ENCODE results near the gene PPY. TPM values are rescaled to one million over a fixed set of nuclear protein-coding genes. Genes with fewer than 3 reads are reported as not detected.
"Not testable (repeated sequence)": the region's sequence is repeated elsewhere in the genome, so short reads cannot be mapped to it uniquely, and the experiment has no call there.

PPY gene
- total RNA-seq, 4 donors from 2014 or later = not detected

DNA sequence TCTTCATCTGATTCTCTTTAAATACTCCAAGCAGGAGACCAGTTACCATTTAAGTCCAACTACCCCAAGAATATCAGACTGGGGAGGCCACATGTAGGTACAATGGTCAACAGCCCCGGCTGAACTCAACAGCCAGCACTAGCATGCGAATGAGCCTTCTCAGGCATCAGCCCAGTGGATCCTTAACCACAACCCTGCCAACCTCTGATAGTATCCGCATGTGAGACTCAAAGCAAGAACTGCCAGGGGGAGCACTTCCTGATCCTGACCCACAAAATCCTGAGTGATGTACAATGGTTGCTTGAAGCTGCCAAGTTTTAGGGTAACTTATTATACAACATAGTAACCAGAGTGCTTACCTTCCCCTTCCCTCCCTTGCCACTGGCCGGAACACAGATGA is 7.5 kb upstream of the PPY start:
- TF ChIP-seq, protein P1, sequence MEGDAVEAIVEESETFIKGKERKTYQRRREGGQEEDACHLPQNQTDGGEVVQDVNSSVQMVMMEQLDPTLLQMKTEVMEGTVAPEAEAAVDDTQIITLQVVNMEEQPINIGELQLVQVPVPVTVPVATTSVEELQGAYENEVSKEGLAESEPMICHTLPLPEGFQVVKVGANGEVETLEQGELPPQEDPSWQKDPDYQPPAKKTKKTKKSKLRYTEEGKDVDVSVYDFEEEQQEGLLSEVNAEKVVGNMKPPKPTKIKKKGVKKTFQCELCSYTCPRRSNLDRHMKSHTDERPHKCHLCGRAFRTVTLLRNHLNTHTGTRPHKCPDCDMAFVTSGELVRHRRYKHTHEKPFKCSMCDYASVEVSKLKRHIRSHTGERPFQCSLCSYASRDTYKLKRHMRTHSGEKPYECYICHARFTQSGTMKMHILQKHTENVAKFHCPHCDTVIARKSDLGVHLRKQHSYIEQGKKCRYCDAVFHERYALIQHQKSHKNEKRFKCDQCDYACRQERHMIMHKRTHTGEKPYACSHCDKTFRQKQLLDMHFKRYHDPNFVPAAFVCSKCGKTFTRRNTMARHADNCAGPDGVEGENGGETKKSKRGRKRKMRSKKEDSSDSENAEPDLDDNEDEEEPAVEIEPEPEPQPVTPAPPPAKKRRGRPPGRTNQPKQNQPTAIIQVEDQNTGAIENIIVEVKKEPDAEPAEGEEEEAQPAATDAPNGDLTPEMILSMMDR (IDR thresholded peaks at IDR 0.05) = no peak
- no peak for TF ChIP-seq POLR2A (IDR thresholded peaks at IDR 0.05)
- DNase-seq (ENCODE audit: low spot score in 2 of 2) = no peak
- intact Hi-C loops (cut with DNase I; ENCODE audit: low total_unique reads) = loop anchor here (10.0 kb wide), 1 partner anchor 45 kb away; no protein-coding TSS in a partner anchor
- 47 to 60% methylated on average over 4 of the region's 4 CpGs for WGBS, 2 donors
- H3K4me3 ChIP-seq (ENCODE audit: low read depth, poor library complexity, severe bottlenecking) = no peak overlapping the region

DNA sequence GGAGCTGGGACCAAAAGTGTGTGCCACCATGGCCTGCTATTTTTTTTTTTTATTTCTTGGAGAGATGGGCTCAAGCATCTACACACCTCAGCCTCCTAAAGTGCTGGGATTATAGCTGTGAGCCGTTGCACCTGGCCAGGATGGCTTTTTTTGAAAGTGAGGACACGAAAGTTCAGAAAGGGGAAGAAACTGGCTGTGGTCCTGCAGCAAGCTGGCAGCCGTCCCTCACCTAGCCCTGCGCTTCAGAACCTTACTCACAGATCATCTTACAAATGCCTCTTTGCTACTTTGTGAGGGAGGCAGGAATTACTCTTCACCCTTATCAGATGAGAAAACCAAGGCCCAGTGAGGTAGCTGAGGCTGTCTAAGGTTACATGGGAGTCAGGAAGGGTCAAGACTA is 4.5 kb upstream of the PPY start:
- 59 to 76% methylated on average over 4 of the region's 4 CpGs for WGBS, 2 donors
- no peak for DNase-seq (ENCODE audit: low spot score in 2 of 2)

DNA sequence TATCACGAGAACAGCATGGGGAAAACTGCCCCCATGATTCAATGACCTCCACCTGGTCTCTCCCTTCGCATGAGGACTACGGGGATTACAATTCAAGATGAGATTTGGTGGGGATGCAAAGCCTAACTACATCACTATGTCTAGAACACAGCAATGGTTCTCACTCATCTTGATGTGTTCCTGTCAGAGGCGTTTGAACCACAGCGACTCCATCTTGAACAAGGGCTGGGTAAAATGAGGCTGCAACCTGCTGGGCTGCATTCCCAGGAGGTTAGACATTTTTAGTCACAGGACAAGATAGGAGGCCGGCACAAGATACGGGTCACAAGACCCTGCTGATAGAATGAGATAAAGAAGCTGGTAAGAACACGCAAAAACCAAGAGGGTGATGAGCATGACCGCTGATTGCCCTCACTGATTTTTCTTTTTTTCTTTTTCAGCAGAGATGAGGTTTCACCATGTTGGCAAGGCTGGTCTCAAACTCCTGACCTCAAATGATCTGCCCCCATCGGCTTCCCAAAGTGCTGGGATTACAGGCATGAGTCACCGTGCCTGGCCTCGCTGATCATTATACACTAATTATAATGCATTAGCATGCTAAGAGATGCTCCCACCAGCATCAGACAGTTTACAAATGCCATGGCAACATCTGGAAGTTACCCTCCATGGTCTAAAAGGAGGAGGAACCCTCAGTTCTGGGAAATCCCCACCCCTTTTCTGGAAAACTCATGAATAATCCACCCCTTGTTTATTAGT is 3.0 kb upstream of the PPY start:
- intact Hi-C loops (cut with DNase I; ENCODE audit: low total_unique reads) = loop anchor here (10.0 kb wide), 1 partner anchor 50 kb away; no protein-coding TSS in a partner anchor
- WGBS, 2 donors = 72 to 78% methylated on average over 12 of the region's 12 CpGs
- DNase-seq (ENCODE audit: low spot score in 2 of 2) = no peak
- no peak overlapping the region for H3K4me3 ChIP-seq (ENCODE audit: low read depth, poor library complexity, severe bottlenecking)
- TF ChIP-seq, protein P1 (IDR thresholded peaks at IDR 0.05) = no peak
- no peak for TF ChIP-seq POLR2A (IDR thresholded peaks at IDR 0.05)

More for the DNA sequence above, 4.5 kb upstream of the PPY start:
- intact Hi-C loops (cut with DNase I; ENCODE audit: low total_unique reads) = loop anchor here (10.0 kb wide), 1 partner anchor 48 kb away; no protein-coding TSS in a partner anchor
- TF ChIP-seq, protein P1 (IDR thresholded peaks at IDR 0.05) = no peak
- TF ChIP-seq POLR2A (IDR thresholded peaks at IDR 0.05) = no peak
- no peak overlapping the region for H3K4me3 ChIP-seq (ENCODE audit: low read depth, poor library complexity, severe bottlenecking)

DNA sequence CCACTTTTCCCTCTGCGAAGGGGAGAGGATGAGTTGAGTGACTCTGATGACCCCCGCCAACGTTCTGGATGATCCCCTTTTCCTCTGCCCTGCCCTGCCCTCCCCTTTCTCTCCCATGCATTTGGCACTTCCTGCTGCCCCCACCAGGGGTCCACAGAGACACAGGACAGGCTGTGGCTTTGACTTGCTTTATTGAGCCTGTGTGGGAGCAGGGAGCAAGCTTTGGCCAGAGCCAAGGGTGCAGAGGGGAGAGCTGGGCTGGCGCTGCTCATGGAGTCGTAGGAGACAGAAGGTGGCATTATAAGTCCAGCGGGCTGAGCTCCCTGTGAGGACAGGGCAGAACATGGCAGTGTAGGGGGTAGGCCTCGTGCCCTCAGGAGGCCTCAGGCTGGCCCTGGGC is 1.6 kb downstream of the PPY start:
- WGBS, 2 donors = 65 to 74% methylated on average over 7 of the region's 7 CpGs
- TF ChIP-seq POLR2A (IDR thresholded peaks at IDR 0.05) = no peak
- TF ChIP-seq, protein P1 (IDR thresholded peaks at IDR 0.05) = no peak
- H3K4me3 ChIP-seq (ENCODE audit: low read depth, poor library complexity, severe bottlenecking) = no peak overlapping the region
- no peak for DNase-seq (ENCODE audit: low spot score in 2 of 2)
- intact Hi-C loops (cut with DNase I; ENCODE audit: low total_unique reads) = loop anchor here (5.0 to 10.0 kb wide), 2 partner anchors 54 to 102 kb away; no protein-coding TSS in a partner anchor

DNA sequence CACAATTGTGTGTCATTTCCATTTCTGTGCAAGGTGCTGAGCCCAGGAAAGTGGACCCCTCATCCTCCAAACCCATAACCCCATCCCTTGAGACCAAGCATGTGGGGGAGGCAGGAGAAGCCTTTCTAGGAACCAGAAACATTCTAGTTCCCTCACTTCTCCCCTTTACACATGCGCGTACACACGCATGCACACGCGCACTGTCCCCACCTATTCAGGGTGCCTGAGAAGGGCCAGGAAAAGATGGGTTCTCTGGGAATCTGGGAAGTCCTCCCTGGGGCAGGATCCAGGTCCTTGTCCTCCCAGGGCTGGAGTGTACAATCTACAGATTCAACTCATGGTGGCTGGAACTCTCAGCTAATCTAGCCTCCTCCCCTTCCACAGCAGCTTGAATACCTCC is 2.4 kb downstream of the PPY start:
- 97 to 99% methylated on average over 5 of the region's 5 CpGs for WGBS, 2 donors
- TF ChIP-seq, protein P1 (IDR thresholded peaks at IDR 0.05) = no peak
- no peak for TF ChIP-seq POLR2A (IDR thresholded peaks at IDR 0.05)
- no peak overlapping the region for H3K4me3 ChIP-seq (ENCODE audit: low read depth, poor library complexity, severe bottlenecking)
- DNase-seq (ENCODE audit: low spot score in 2 of 2) = no peak
- intact Hi-C loops (cut with DNase I; ENCODE audit: low total_unique reads) = loop anchor here (5.0 to 10.0 kb wide), 2 partner anchors 55 to 102 kb away; no protein-coding TSS in a partner anchor

DNA sequence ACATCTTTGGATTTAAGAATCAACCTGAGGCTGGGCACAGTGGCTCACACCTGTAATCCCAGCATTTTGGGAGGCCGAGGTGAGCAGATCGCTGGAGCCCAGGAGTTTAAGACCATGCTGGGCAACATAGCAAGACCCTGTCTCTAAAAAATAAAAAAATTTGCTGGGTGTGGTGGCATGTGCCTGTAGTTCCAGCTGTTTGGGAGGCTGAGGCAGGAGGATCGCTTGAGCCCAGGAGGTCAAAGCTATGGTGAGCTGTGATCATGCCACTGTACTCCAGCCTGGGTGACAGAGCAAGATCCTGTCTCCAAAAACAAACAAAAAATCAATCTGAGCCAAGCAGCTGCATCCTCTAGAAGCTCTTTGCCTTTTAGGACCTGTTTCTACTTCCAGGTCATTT is 2.8 kb downstream of the PPY start:
- DNase-seq (ENCODE audit: low spot score in 2 of 2); intact Hi-C loops (cut with DNase I; ENCODE audit: low total_unique reads); H3K4me3 ChIP-seq (ENCODE audit: low read depth, poor library complexity, severe bottlenecking): not testable (repeated sequence)
- 100% methylated on average over 3 of the region's 3 CpGs for WGBS, 2 donors

Measured in lower leg skin (tissue), 4 donors.